K562 (cell line): ENCODE results near the gene VGF. TPM values are rescaled to one million over a fixed set of nuclear protein-coding genes. Genes with fewer than 3 reads are reported as not detected.
A peak's percentile ranks its signal among the peaks of the same experiment; 100 is the strongest.

Experiments
- ASH1L ChIP-seq: fragments of 450-650 bp; IDR thresholded peaks from 2 replicates; pipeline ENCODE4 v1.6.1; 2018; ENCODE audit warnings: borderline replicate concordance, mild to moderate bottlenecking, low read depth; ENCODE audit not compliant: partially characterized antibody
- CREB1 ChIP-seq, 2 experiments: sonication (generic) in 1 of 2; formaldehyde crosslinking in 1 of 2; IDR thresholded peaks; 2 replicates each; pipeline versions ENCODE4 v1.6.1 to v1.8.0; 2012 to 2022; ENCODE audit warnings: inconsistent platforms in 1 of 2, mild to moderate bottlenecking in 1 of 2, missing genetic modification reagents in 1 of 2, moderate library complexity in 1 of 2
- CREM ChIP-seq: IDR thresholded peaks from 2 replicates; pipeline ENCODE4 v1.6.1; 2014; ENCODE audit warnings: antibody characterized with exemption, low read depth
- EGR1 ChIP-seq: fragments of 450-650 bp; conservative IDR thresholded peaks from 2 replicates; pipeline ENCODE4 v1.6.1; 2017; ENCODE audit warnings: mild to moderate bottlenecking
- HDAC1 ChIP-seq, 2 experiments: fragments of 450-650 bp; IDR thresholded peaks; 2 replicates each; pipeline ENCODE4 v1.6.1; 2016 to 2017; ENCODE audit warnings: inconsistent platforms in 1 of 2, mild to moderate bottlenecking in 1 of 2, moderate library complexity in 1 of 2
- KDM2B ChIP-seq: fragments of 250-450 bp; sonication (Bioruptor Pico); IDR thresholded peaks from 2 replicates; pipeline ENCODE4 v1.8.0; 2021; ENCODE audit warnings: mild to moderate bottlenecking, moderate library complexity
- KLF16 ChIP-seq: IDR thresholded peaks from 2 replicates; pipeline ENCODE4 v1.6.1; 2016; ENCODE audit warnings: antibody characterized with exemption
- L3MBTL2 ChIP-seq: fragments of 450-650 bp; IDR thresholded peaks from 2 replicates; pipeline ENCODE4 v1.6.1; 2016; ENCODE audit warnings: mild to moderate bottlenecking, moderate library complexity
- MAZ ChIP-seq, 2 experiments: fragments of 450-650 bp in 1 of 2; sonication (generic) in 1 of 2; formaldehyde crosslinking; IDR thresholded peaks in 1 of 2; conservative IDR thresholded peaks in 1 of 2; 2 replicates each; pipeline versions ENCODE4 v1.4.0 to v1.5.0; 2020; ENCODE audit warnings: mild to moderate bottlenecking in 1 of 2, missing genetic modification reagents in 1 of 2
- MBD2 ChIP-seq: sonication (generic); IDR thresholded peaks from 2 replicates; pipeline ENCODE4 v1.6.1; 2016; ENCODE audit warnings: low read depth, borderline replicate concordance
- MIER1 ChIP-seq: fragments of 450-650 bp; IDR thresholded peaks from 2 replicates; pipeline ENCODE4 v1.6.1; 2016; ENCODE audit warnings: antibody characterized with exemption, mild to moderate bottlenecking, low read depth
- MXI1 ChIP-seq: IDR thresholded peaks from 2 replicates; pipeline ENCODE4 v1.6.1; 2011; ENCODE audit warnings: low read depth, mild to moderate bottlenecking, improper control_type of control experiment, low read length
- NBN ChIP-seq: fragments of 450-650 bp; IDR thresholded peaks from 2 replicates; pipeline ENCODE4 v1.6.1; 2016; ENCODE audit warnings: low read depth, mild to moderate bottlenecking
- NFATC3 ChIP-seq: fragments of 450-650 bp; IDR thresholded peaks from 2 replicates; pipeline ENCODE4 v1.6.1; 2017; ENCODE audit warnings: mild to moderate bottlenecking
- SAFB ChIP-seq: fragments of 200-400 bp; formaldehyde crosslinking; IDR thresholded peaks from 2 replicates; pipeline ENCODE4 v1.6.1; 2017; ENCODE audit warnings: low read depth, low read length, borderline replicate concordance
- SIN3A ChIP-seq, 2 experiments: fragments of 150-350 bp in 1 of 2; IDR thresholded peaks; 2 replicates each; pipeline ENCODE4 v1.6.1; 2011 to 2016; ENCODE audit warnings: borderline replicate concordance in 2 of 2, low read depth in 2 of 2, low read length in 2 of 2, mild to moderate bottlenecking in 2 of 2, moderate library complexity in 2 of 2; ENCODE audit not compliant: control insufficient read depth in 1 of 2
- ZNF174 ChIP-seq: fragments of 250-450 bp; sonication (Bioruptor Pico); IDR thresholded peaks from 2 replicates; pipeline ENCODE4 v1.4.0; 2020; ENCODE audit warnings: mild to moderate bottlenecking
- ZNF239 ChIP-seq: fragments of 250-450 bp; sonication (Bioruptor Pico); IDR thresholded peaks from 2 replicates; pipeline ENCODE4 v1.4.0; 2020; ENCODE audit warnings: mild to moderate bottlenecking
- ZNF584 ChIP-seq: fragments of 200-800 bp; sonication (Bioruptor generic); IDR thresholded peaks from 2 replicates; pipeline ENCODE4 v1.6.1; 2016; ENCODE audit warnings: low read depth, mild to moderate bottlenecking, missing genetic modification characterization, missing compliant biosample characterization
- polyA plus RNA-seq, 8 experiments: library from polyadenylated mRNA; depleted of rRNA in 4 of 8; stranded (reverse) in 5 of 8; unstranded in 3 of 8; fragments of >200 nt; fragmentation: Nextera tagmentation in 2 of 8; fragmentation: Illumina TruSeq in 1 of 8; extraction: Ambion mirVana in 2 of 8; extraction: Trizol in 1 of 8; gene quantifications; 2 replicates each; pipeline versions ENCODE4 v1.2.1 to v1.2.3, GENCODE V29; 2011 to 2014; ENCODE audit warnings: inconsistent platforms in 1 of 8, missing spikeins in 1 of 8
- total RNA-seq, 7 experiments: library from RNA; depleted of rRNA in 6 of 7; stranded (reverse); fragments of >200 nt in 6 of 7; fragmentation: Illumina TruSeq in 2 of 7; extraction: Trizol in 2 of 7; gene quantifications; 2 replicates each; pipeline versions ENCODE4 v1.2.1 to v1.2.3, GENCODE V29; 2011 to 2021; ENCODE audit warnings: low replicate concordance in 1 of 7
- TF ChIP-seq, protein P1 (sequence below), 3 experiments: IDR thresholded peaks in 2 of 3; conservative IDR thresholded peaks in 1 of 3; 2 replicates each; pipeline ENCODE4 v1.5.1; 2011 to 2012; ENCODE audit warnings: low read length in 3 of 3, mild to moderate bottlenecking in 3 of 3, control low read depth in 2 of 3, improper control_type of control experiment in 1 of 3, inconsistent platforms in 1 of 3, low read depth in 1 of 3, mixed read lengths in 1 of 3, moderate library complexity in 1 of 3; ENCODE audit not compliant: insufficient read depth in 2 of 3
- TF ChIP-seq, protein P2 (sequence below): sonication (generic); formaldehyde crosslinking; IDR thresholded peaks from 2 replicates; pipeline ENCODE4 v1.8.1; 2023; ENCODE audit warnings: mild to moderate bottlenecking, missing genetic modification reagents
- TF ChIP-seq, protein P3 (sequence below): sonication (generic); formaldehyde crosslinking; IDR thresholded peaks from 2 replicates; pipeline ENCODE4 v1.8.1; 2022; ENCODE audit warnings: missing genetic modification reagents

The VGF gene
- total and polyA plus RNA-seq, 9 of the 15 experiments (the other 6 are each of a cell fraction or from before 2014, with no cell fraction given): 0.03 to 5.7 (median 0.34) TPM

DNA sequence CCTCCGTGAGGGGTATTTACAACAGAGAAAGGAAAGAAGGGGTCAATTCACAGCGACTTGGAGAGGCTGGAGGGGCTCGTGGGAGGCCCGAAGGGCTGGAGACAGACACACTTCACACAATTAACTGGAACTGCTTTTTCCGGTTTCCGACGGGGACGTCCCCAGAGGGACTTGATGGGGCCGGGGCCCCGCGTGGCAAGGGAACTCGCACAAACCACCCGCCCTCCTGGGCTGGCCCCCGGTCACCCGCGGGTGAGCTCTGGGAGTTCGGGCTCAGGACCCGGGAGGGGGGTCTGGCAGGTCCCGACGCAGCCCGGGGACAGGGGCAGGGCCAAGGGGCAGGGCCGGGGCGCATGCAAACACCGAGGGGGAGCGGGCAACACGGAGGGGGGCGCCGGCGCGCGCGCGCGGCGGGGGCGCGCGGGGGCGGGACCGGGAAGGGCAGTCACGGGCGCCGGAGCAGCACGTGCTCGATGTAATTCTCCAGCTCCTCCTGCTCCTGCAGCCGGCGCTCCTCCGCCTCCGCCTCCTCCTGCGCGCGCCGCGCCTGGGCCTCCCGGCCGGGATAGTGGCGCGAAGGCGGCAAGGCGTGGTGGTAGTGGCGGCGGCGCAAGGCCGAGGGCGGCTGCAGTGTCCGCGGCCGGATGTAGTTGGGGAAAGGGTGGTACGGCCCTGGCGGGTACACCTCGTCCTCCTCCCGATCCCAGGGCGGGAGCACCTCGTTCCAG lies 2.7 kb downstream of the VGF start (continued):
- TF ChIP-seq, protein P1, sequence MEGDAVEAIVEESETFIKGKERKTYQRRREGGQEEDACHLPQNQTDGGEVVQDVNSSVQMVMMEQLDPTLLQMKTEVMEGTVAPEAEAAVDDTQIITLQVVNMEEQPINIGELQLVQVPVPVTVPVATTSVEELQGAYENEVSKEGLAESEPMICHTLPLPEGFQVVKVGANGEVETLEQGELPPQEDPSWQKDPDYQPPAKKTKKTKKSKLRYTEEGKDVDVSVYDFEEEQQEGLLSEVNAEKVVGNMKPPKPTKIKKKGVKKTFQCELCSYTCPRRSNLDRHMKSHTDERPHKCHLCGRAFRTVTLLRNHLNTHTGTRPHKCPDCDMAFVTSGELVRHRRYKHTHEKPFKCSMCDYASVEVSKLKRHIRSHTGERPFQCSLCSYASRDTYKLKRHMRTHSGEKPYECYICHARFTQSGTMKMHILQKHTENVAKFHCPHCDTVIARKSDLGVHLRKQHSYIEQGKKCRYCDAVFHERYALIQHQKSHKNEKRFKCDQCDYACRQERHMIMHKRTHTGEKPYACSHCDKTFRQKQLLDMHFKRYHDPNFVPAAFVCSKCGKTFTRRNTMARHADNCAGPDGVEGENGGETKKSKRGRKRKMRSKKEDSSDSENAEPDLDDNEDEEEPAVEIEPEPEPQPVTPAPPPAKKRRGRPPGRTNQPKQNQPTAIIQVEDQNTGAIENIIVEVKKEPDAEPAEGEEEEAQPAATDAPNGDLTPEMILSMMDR (IDR thresholded peaks at IDR 0.05 in 2 of 3, conservative IDR thresholded peaks at IDR 0.05 in 1 of 3; ENCODE audit: insufficient read depth in 2 of 3, low read depth in 1 of 3, low read length in 3 of 3): peak in 1 of 3 experiments; percentile 16; a peak in 1 of 6 replicates
- TF ChIP-seq ZNF174 (CRISPR knock-in tag): no peak
- TF ChIP-seq KDM2B: 0 out of 2 replicates have a peak, but pooled peaks have one; percentile 28
- TF ChIP-seq, protein P2, sequence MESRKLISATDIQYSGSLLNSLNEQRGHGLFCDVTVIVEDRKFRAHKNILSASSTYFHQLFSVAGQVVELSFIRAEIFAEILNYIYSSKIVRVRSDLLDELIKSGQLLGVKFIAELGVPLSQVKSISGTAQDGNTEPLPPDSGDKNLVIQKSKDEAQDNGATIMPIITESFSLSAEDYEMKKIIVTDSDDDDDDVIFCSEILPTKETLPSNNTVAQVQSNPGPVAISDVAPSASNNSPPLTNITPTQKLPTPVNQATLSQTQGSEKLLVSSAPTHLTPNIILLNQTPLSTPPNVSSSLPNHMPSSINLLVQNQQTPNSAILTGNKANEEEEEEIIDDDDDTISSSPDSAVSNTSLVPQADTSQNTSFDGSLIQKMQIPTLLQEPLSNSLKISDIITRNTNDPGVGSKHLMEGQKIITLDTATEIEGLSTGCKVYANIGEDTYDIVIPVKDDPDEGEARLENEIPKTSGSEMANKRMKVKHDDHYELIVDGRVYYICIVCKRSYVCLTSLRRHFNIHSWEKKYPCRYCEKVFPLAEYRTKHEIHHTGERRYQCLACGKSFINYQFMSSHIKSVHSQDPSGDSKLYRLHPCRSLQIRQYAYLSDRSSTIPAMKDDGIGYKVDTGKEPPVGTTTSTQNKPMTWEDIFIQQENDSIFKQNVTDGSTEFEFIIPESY (CRISPR knock-in tag): no peak
- peak; percentile 20; the same call in 1 of the 2 replicates for TF ChIP-seq MBD2
- no peak for TF ChIP-seq KLF16
- TF ChIP-seq NBN: no peak
- peak in 1 of 2 experiments; percentile 22; a peak in 1 of 4 replicates for TF ChIP-seq HDAC1 (IDR thresholded peaks at IDR 0.05)
- peak; percentile 86 for TF ChIP-seq EGR1
- peak; percentile 96 for TF ChIP-seq L3MBTL2
- TF ChIP-seq SIN3A (IDR thresholded peaks at IDR 0.05; ENCODE audit: borderline replicate concordance in 2 of 2, control insufficient read depth in 1 of 2, low read depth in 2 of 2, low read length in 2 of 2): peak in 1 of 2 experiments; percentile 72; a peak in 1 of 4 replicates
- no peak for TF ChIP-seq ASH1L
- no peak for TF ChIP-seq NFATC3
- no peak for TF ChIP-seq ZNF239 (CRISPR knock-in tag)
- 0 out of 2 replicates have a peak, but pooled peaks have one; percentile 30 for TF ChIP-seq MXI1
- 0 out of 2 replicates have a peak, but pooled peaks have one; percentile 8 for TF ChIP-seq CREM
- TF ChIP-seq, protein P3, sequence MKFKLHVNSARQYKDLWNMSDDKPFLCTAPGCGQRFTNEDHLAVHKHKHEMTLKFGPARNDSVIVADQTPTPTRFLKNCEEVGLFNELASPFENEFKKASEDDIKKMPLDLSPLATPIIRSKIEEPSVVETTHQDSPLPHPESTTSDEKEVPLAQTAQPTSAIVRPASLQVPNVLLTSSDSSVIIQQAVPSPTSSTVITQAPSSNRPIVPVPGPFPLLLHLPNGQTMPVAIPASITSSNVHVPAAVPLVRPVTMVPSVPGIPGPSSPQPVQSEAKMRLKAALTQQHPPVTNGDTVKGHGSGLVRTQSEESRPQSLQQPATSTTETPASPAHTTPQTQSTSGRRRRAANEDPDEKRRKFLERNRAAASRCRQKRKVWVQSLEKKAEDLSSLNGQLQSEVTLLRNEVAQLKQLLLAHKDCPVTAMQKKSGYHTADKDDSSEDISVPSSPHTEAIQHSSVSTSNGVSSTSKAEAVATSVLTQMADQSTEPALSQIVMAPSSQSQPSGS (CRISPR knock-in tag): no peak
- TF ChIP-seq ZNF584 (CRISPR knock-in tag): no peak
- no peak for TF ChIP-seq CREB1 (IDR thresholded peaks at IDR 0.05)
- TF ChIP-seq CREB1 (CRISPR knock-in tag; IDR thresholded peaks at IDR 0.05): peak; percentile 34; the same call in 1 of the 2 replicates
- peak in 1 of 2 experiments; percentile 48; a peak in 1 of 4 replicates for TF ChIP-seq MAZ (CRISPR knock-in tag; conservative IDR thresholded peaks at IDR 0.05 in 1 of 2, IDR thresholded peaks at IDR 0.05 in 1 of 2)
- no peak for TF ChIP-seq MIER1
- peak; percentile 18; the same call in 1 of the 2 replicates for TF ChIP-seq SAFB
